Natural killer cell (primary cell): Measurements from ENCODE around the gene NOL3. TPM values are rescaled to one million over a fixed set of nuclear protein-coding genes. Genes with fewer than 3 reads are reported as not detected.

Source experiments
- ATAC-seq, 3 donors: fragments of 150-1000 bp in 2 of 3; fragments of 200-7000 bp in 1 of 3; cut with Tn5 transposase; 1 replicate in 1 of 3; 2 replicates in 2 of 3; pipeline ENCODE4 v1.10.0; 2021; ENCODE audit warnings: mild to moderate bottlenecking in 2 of 3, moderate library complexity in 2 of 3
- DNase-seq, 2 donors: peaks; one replicate each; pipeline versions ENCODE4 v3.0.0 to v3.0.0-alpha.2; 2013 to 2021; ENCODE audit warnings: mixed read lengths in 1 of 2
- H3K27ac ChIP-seq: one replicate; pipeline ENCODE4 v1.5.1; 2013; ENCODE audit warnings: mild to moderate bottlenecking, low read length
- H3K27me3 ChIP-seq: one replicate; pipeline ENCODE4 v1.6.1; 2013; ENCODE audit warnings: low read length; ENCODE audit not compliant: control insufficient read depth, insufficient read depth
- H3K36me3 ChIP-seq: one replicate; pipeline ENCODE4 v1.6.1; 2013; ENCODE audit warnings: low read length; ENCODE audit not compliant: control insufficient read depth, insufficient read depth
- H3K4me1 ChIP-seq: one replicate; pipeline ENCODE4 v1.6.1; 2013; ENCODE audit warnings: low read length; ENCODE audit not compliant: control insufficient read depth, insufficient read depth
- H3K4me3 ChIP-seq: one replicate; pipeline ENCODE4 v1.5.1; 2013; ENCODE audit warnings: low read length
- H3K9me3 ChIP-seq: one replicate; pipeline ENCODE4 v1.6.1; 2013; ENCODE audit warnings: low read length; ENCODE audit not compliant: control insufficient read depth, insufficient read depth
- H3K27ac Mint-ChIP-seq, 2 donors: one replicate each; pipeline ENCODE4 v1.8.0; 2022; ENCODE audit warnings: mild to moderate bottlenecking in 2 of 2, mixed read lengths in 2 of 2, moderate library complexity in 1 of 2
- H3K27me3 Mint-ChIP-seq, 2 donors: one replicate each; pipeline ENCODE4 v1.8.0; 2022; ENCODE audit warnings: low read depth in 2 of 2, mixed read lengths in 2 of 2
- H3K36me3 Mint-ChIP-seq: one replicate; pipeline ENCODE4 v1.8.0; 2022; ENCODE audit warnings: mixed read lengths
- H3K4me1 Mint-ChIP-seq, 2 donors: one replicate each; pipeline ENCODE4 v1.8.0; 2022; ENCODE audit warnings: mixed read lengths in 2 of 2
- H3K4me3 Mint-ChIP-seq: one replicate; pipeline ENCODE4 v1.8.0; 2022; ENCODE audit warnings: mild to moderate bottlenecking, moderate library complexity, mixed read lengths
- H3K9me3 Mint-ChIP-seq, 2 donors: one replicate each; pipeline ENCODE4 v1.8.0; 2022; ENCODE audit warnings: mixed read lengths in 2 of 2
- WGBS: methylation state at CpG from one replicate; pipeline ENCODE4 v1.1.7; 2013; ENCODE audit warnings: missing lambda C conversion rate; ENCODE audit not compliant: insufficient coverage; 5-methylcytosine and 5-hydroxymethylcytosine counted together
- intact Hi-C: fragments of 100-400 bp; cut with micrococcal nuclease; formaldehyde crosslinking; loops from one replicate; pipeline ENCODE4 v1.14.2; 2022
- total RNA-seq, 4 donors: library from RNA; stranded (reverse); fragments of 120-200 nt in 1 of 4; gene quantifications; one replicate each; pipeline versions ENCODE4 v1.2.3 to v1.2.4, GENCODE V29; 2013 to 2022
- TF ChIP-seq, protein P1 (sequence below): fragments of 200-600 bp; IDR thresholded peaks from one replicate; pipeline ENCODE4 v1.8.0; 2022; ENCODE audit warnings: antibody characterized with exemption

NOL3 gene
- total RNA-seq, 3 donors from 2014 or later (not counting 1 experiment from before 2014, with no cell fraction given), result 0.88 to 1.3 (median 1.3) TPM

GRCh38 chr16:67151431-67152097 is 18.8 kb upstream of the NOL3 start:
- Histone ChIP-seq H3K27me3 (peaks cover 7% of the 10 kb centered on the region), H3K36me3 (peaks cover 6% of the 10 kb centered on the region), H3K4me1 (peaks cover 26% of the 10 kb centered on the region), H3K27ac (no peak overlapping the region), H3K9me3 (no peaks in the 10 kb centered on the region), H3K4me3 (no peak overlapping the region)
- Mint-ChIP-seq H3K4me1 (peaks cover 0 to 28% of the 10 kb centered on the region in 2 donors), H3K27me3 (peaks cover 7 to 21% of the 10 kb centered on the region in 2 donors), H3K36me3 (no peaks in the 10 kb centered on the region), H3K9me3 (no peaks in the 10 kb centered on the region), H3K27ac (no peak overlapping the region), H3K4me3 (peak overlapping the region; percentile 74)
- intact Hi-C loops, result no loop called here
- TF ChIP-seq, protein P1, sequence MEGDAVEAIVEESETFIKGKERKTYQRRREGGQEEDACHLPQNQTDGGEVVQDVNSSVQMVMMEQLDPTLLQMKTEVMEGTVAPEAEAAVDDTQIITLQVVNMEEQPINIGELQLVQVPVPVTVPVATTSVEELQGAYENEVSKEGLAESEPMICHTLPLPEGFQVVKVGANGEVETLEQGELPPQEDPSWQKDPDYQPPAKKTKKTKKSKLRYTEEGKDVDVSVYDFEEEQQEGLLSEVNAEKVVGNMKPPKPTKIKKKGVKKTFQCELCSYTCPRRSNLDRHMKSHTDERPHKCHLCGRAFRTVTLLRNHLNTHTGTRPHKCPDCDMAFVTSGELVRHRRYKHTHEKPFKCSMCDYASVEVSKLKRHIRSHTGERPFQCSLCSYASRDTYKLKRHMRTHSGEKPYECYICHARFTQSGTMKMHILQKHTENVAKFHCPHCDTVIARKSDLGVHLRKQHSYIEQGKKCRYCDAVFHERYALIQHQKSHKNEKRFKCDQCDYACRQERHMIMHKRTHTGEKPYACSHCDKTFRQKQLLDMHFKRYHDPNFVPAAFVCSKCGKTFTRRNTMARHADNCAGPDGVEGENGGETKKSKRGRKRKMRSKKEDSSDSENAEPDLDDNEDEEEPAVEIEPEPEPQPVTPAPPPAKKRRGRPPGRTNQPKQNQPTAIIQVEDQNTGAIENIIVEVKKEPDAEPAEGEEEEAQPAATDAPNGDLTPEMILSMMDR, result no peak
- 71% methylated on average over 8 of the region's 8 CpGs for WGBS
- no peak for ATAC-seq
- no peak for DNase-seq

DNA sequence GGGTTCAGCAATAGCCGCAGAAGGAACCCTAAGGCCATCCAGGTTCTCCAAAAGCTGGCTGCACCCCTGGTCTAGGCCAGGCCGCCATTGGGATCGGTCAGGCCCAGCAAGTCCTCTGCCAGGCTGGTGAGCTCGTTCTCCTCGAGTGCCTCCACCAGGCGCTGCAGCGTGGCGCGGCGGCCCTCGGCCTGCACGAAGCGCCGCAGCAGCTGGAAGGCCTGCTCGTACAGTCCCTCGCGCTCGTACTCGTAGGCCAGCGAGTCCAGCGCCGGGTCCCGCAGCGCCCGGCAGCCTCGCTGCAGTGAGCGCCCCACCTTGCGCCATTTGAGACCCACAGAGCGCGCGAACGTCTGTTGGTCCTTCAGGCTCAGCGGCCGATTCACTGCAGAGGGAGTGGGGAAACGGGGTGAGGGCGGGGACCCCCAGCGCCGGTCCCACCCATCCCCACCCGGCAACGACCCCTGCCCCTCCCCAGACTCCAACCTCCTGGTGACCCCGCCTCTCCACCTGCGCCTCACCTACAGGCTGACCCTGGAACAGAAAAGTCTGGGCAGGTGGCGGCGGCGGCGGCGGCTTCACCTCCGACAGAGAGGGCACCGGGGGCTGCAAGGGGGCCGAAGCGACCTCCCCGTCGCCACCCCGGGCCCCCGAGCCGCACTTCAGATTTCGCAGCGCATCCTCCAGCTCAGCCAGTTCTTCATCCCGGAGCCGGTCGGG is 15.6 kb upstream of the NOL3 start:
- no peaks in the 10 kb centered on the region for H3K9me3 Mint-ChIP-seq
- H3K4me1 Mint-ChIP-seq, result peaks cover 18 to 54% of the 10 kb centered on the region in 2 donors
- H3K4me3 Mint-ChIP-seq, result peak overlapping the region; percentile 40
- TF ChIP-seq, protein P1, result no peak
- ATAC-seq, result no peak
- intact Hi-C loops, result loop anchor here (1.0 to 5.0 kb wide), 3 partner anchors 42 to 177 kb away; no protein-coding TSS in a partner anchor
- WGBS, result 55% methylated on average over 61 of the region's 61 CpGs
- H3K27me3 Mint-ChIP-seq, result peaks cover 7 to 16% of the 10 kb centered on the region in 2 donors
- H3K27ac ChIP-seq, result no peak overlapping the region
- no peak for DNase-seq
- H3K27me3 ChIP-seq, result peaks cover 7% of the 10 kb centered on the region
- no peaks in the 10 kb centered on the region for H3K9me3 ChIP-seq
- peaks cover 51% of the 10 kb centered on the region for H3K4me1 ChIP-seq
- no peak overlapping the region for H3K27ac Mint-ChIP-seq
- H3K36me3 Mint-ChIP-seq, result no peaks in the 10 kb centered on the region
- no peak overlapping the region for H3K4me3 ChIP-seq
- H3K36me3 ChIP-seq, result no peaks in the 10 kb centered on the region

DNA sequence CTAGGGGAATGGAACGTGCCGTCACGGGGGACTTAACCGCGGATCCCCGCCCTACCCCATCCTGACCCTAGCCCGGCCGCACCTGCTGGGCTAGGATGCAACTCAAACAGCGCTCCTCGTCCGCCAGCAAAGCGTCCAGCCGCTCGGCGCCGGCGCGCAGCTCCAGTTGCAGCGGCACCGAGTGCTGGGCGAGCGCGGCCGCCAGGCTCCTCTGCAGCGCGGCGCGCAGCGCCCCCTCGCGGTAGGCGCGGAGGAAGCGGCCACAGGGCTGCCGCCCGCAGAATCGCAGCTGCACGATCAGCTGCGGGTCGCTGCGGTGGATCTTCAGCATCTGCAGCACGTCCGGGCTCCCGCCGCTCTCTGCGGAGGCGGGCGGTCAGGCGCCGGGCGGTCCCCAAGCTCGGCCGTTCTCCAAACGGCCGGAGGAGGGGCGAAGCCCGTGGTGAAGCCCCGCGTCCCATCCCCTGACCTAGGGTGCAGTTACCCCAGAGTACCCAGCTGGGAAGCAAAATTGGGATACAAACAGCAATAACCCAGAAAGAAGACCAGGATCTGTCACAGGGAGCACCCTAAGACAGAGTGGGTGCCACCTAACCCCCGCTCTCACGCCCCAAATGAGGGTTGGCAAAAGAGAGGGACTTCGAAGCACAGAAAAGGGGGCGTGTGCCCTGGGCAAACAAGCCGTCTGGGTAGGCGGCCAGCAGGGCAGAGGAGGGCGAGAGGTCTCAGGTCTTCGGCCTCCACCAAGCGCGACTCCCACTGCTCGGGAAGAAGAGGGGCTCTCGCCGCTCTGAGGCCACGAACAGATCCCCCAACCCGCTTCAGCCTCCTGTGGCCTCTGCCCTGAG is 14.8 kb upstream of the NOL3 start:
- peaks cover 7 to 16% of the 10 kb centered on the region in 2 donors for H3K27me3 Mint-ChIP-seq
- Histone ChIP-seq H3K36me3 (no peaks in the 10 kb centered on the region), H3K4me3 (no peak overlapping the region), H3K4me1 (peaks cover 55% of the 10 kb centered on the region), H3K27me3 (peaks cover 7% of the 10 kb centered on the region), H3K9me3 (no peaks in the 10 kb centered on the region), H3K27ac (no peak overlapping the region)
- no peak overlapping the region for H3K27ac Mint-ChIP-seq
- H3K9me3 Mint-ChIP-seq, result no peaks in the 10 kb centered on the region
- intact Hi-C loops, result loop anchor here (1.0 to 5.0 kb wide), 3 partner anchors 43 to 178 kb away; no protein-coding TSS in a partner anchor
- DNase-seq (peak; percentile 79 to 94), ATAC-seq (peak; percentile 59 to 75 (median 61))
- H3K4me1 Mint-ChIP-seq, result peaks cover 18 to 54% of the 10 kb centered on the region in 2 donors
- 19% methylated on average over 74 of the region's 74 CpGs for WGBS
- H3K4me3 Mint-ChIP-seq, result peak overlapping the region; percentile 40
- TF ChIP-seq, protein P1, result peak; percentile 98
- H3K36me3 Mint-ChIP-seq, result no peaks in the 10 kb centered on the region
